Stimulated activated memory B cell treated with anti-CD40 and anti-IgM and Interleukin-4, amounts not matched to agents 10 μg/mL and 1 μg/mL and 100 μg/mL, for 72 hours (primary cell): Measurements from ENCODE around the gene AQP12A.
"Not testable (repeated sequence)": the region's sequence is repeated elsewhere in the genome, so short reads cannot be mapped to it uniquely, and the experiment has no call there.

Source experiments
- ATAC-seq: fragments of 150-1000 bp; cut with Tn5 transposase; 2 replicates; pipeline ENCODE4 v1.10.0; 2021
- H3K27ac Mint-ChIP-seq: one replicate; pipeline ENCODE4 v1.8.0; 2022; ENCODE audit warnings: mild to moderate bottlenecking, mixed read lengths
- H3K27me3 Mint-ChIP-seq: one replicate; pipeline ENCODE4 v1.8.0; 2022; ENCODE audit warnings: mixed read lengths
- H3K36me3 Mint-ChIP-seq: one replicate; pipeline ENCODE4 v1.8.0; 2022; ENCODE audit warnings: mixed read lengths
- H3K4me1 Mint-ChIP-seq: one replicate; pipeline ENCODE4 v1.8.0; 2022; ENCODE audit warnings: mixed read lengths
- H3K4me3 Mint-ChIP-seq: one replicate; pipeline ENCODE4 v1.8.0; 2022; ENCODE audit warnings: mild to moderate bottlenecking, moderate library complexity, mixed read lengths
- H3K9me3 Mint-ChIP-seq: one replicate; pipeline ENCODE4 v1.8.0; 2022; ENCODE audit warnings: mixed read lengths

Gene AQP12A

GRCh38 chr2:240648650-240649275 lies 42.9 kb upstream of the AQP12A start:
- Mint-ChIP-seq H3K36me3 (no peaks in the 10 kb centered on the region), H3K27me3 (peaks cover 92% of the 10 kb centered on the region), H3K27ac (no peak overlapping the region), H3K4me3 (no peak overlapping the region), H3K9me3 (no peaks in the 10 kb centered on the region), H3K4me1 (peaks cover 7% of the 10 kb centered on the region)
- ATAC-seq, result no peak

DNA sequence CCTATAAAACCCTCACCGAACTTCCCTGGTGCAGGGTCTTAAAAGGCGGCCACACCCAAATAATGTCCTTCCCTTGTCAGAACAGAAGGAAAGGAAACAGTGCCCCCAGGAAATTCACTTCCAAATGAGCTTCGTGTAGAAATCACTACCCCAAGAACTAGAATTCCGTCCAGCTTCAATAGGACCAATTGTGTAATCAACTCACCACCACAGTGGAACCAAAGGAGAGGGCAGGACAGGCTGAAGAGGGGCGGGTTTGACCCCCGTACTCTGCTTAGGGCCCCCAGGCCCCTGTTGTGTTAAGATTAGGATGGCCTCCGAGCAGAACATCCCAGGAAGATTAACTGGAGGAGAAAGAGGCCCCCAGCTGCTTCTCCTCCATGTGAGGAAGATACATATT lies 42.3 kb upstream of the AQP12A start:
- Mint-ChIP-seq H3K4me1 (peaks cover 7% of the 10 kb centered on the region), H3K27me3 (peaks cover 93% of the 10 kb centered on the region), H3K4me3 (no peak overlapping the region), H3K9me3 (no peaks in the 10 kb centered on the region), H3K27ac (no peak overlapping the region), H3K36me3 (no peaks in the 10 kb centered on the region)
- ATAC-seq, result no peak

GRCh38 chr2:240650254-240650965 lies 41.3 kb upstream of the AQP12A start:
- no peak for ATAC-seq
- Mint-ChIP-seq H3K4me1 (peaks cover 7% of the 10 kb centered on the region), H3K27me3 (peaks cover 93% of the 10 kb centered on the region), H3K27ac (no peak overlapping the region), H3K9me3 (peaks cover 4% of the 10 kb centered on the region), H3K36me3 (no peaks in the 10 kb centered on the region), H3K4me3 (no peak overlapping the region)

DNA sequence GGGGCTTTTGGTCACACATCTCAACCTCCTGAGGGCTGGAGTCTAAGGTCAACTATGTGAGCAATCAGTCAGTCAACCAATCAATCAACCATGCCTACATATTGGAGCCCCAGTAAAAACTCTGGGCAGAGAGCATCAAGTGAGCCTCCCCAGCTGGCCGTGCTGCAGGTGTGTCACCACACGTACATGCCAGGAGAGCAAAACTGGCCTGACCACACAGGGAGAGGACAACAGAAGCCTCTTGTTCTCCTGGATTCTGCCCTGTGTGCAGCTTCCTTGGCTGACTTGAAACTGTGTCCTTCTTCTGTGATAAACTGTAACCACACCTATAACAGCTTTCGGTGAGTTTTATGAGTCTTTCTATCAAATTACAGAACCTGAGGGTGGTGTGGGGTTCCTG lies 40.5 kb upstream of the AQP12A start:
- Mint-ChIP-seq H3K36me3 (no peaks in the 10 kb centered on the region), H3K9me3 (peaks cover 4% of the 10 kb centered on the region), H3K4me1 (peaks cover 8% of the 10 kb centered on the region), H3K4me3 (no peak overlapping the region), H3K27ac (no peak overlapping the region), H3K27me3 (peaks cover 85% of the 10 kb centered on the region)
- no peak for ATAC-seq

- no peak overlapping the region for H3K4me3 Mint-ChIP-seq
- H3K36me3 Mint-ChIP-seq, result no peaks in the 10 kb centered on the region
- peaks cover 50% of the 10 kb centered on the region for H3K27me3 Mint-ChIP-seq
- H3K27ac Mint-ChIP-seq, result no peak overlapping the region
- peaks cover 12% of the 10 kb centered on the region for H3K4me1 Mint-ChIP-seq
- peaks cover 4% of the 10 kb centered on the region for H3K9me3 Mint-ChIP-seq
- ATAC-seq, result peak; percentile 83
These were observed 35.5 kb upstream of the AQP12A start for GRCh38 chr2:240655931-240656886.

DNA sequence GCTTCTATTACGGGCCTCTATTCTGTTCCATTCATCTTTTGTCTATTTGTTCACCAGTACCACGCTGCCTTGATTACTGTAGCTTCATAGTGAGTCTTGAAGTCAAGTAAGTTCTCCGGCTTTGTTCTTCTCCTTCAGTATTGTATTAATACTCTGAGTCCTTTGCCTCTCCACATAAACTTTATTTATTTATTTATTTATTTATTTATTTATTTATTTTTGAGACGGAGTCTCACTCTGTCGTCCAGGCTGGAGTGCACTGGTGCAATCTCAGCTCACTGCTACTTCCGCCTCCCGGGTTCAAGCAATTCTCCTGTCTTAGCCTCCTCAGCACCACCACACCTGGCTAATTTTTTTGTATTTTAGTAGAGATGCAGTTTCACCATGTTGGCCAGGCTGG lies 31.8 kb upstream of the AQP12A start:
- not testable (repeated sequence) for H3K9me3 Mint-ChIP-seq, H3K36me3 Mint-ChIP-seq, H3K4me3 Mint-ChIP-seq, ATAC-seq, H3K27ac Mint-ChIP-seq
- H3K4me1 Mint-ChIP-seq, result peaks cover 12% of the 10 kb centered on the region
- peaks cover 43% of the 10 kb centered on the region for H3K27me3 Mint-ChIP-seq

DNA sequence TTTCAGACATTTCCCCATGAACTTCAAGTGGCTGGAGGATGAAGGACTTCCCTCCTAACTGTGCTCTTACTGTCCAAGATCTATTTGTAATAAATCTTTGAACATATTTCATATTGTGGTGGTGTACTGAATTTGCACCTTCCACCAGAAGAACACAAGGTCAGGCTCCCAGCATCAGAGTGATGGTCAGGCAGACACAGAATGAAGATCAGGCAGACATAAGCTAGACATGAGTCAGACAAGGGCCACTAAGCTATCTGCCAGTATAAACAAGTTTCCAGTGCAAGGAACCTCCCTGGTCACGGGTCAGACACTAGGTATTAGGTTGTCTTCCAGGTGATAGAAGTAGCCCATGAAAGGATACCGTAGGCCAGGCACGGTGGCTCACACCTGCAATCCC lies 29.0 kb upstream of the AQP12A start:
- peaks cover 12% of the 10 kb centered on the region for H3K9me3 Mint-ChIP-seq
- ATAC-seq, result no peak
- peaks cover 65% of the 10 kb centered on the region for H3K27me3 Mint-ChIP-seq
- no peak overlapping the region for H3K4me3 Mint-ChIP-seq
- H3K36me3 Mint-ChIP-seq, result peaks cover 6% of the 10 kb centered on the region
- no peaks in the 10 kb centered on the region for H3K4me1 Mint-ChIP-seq
- no peak overlapping the region for H3K27ac Mint-ChIP-seq

- peaks cover 6% of the 10 kb centered on the region for H3K36me3 Mint-ChIP-seq
- H3K4me1 Mint-ChIP-seq, result no peaks in the 10 kb centered on the region
- no peak for ATAC-seq
- H3K27ac Mint-ChIP-seq, result no peak overlapping the region
- H3K9me3 Mint-ChIP-seq, result peaks cover 12% of the 10 kb centered on the region
- H3K27me3 Mint-ChIP-seq, result peaks cover 68% of the 10 kb centered on the region
- no peak overlapping the region for H3K4me3 Mint-ChIP-seq
These were observed 28.0 kb upstream of the AQP12A start for GRCh38 chr2:240663546-240664190.

DNA sequence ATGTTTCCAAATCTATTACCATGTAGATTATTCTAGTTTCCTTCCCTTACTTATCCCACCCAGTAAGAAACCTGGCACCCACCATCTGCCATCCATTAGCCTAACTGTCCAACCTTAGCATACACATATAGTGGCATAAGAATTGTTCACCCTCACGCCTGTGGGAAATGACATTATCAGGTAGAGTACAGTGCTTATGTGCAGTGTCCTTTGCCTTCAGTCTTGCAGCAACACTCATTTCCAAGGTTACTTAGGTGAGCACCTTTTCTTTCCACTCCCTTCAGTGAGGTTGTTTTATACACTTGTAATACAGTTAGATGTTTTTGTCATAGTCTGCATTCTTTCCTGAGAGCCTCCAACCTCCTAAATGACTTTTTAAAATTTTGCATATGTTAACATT lies 27.0 kb upstream of the AQP12A start:
- no peak for ATAC-seq
- Mint-ChIP-seq H3K4me3 (no peak overlapping the region), H3K4me1 (no peaks in the 10 kb centered on the region), H3K27me3 (peaks cover 58% of the 10 kb centered on the region), H3K27ac (no peak overlapping the region), H3K36me3 (peaks cover 6% of the 10 kb centered on the region), H3K9me3 (peaks cover 12% of the 10 kb centered on the region)

- ATAC-seq, result no peak
- Mint-ChIP-seq H3K9me3 (peaks cover 5% of the 10 kb centered on the region), H3K27ac (no peak overlapping the region), H3K4me1 (no peaks in the 10 kb centered on the region), H3K4me3 (no peak overlapping the region), H3K27me3 (peaks cover 34% of the 10 kb centered on the region), H3K36me3 (no peaks in the 10 kb centered on the region)
These were observed 21.3 kb upstream of the AQP12A start for GRCh38 chr2:240670402-240670801.

- no peak overlapping the region for H3K27ac Mint-ChIP-seq
- no peaks in the 10 kb centered on the region for H3K36me3 Mint-ChIP-seq
- no peak overlapping the region for H3K4me3 Mint-ChIP-seq
- ATAC-seq, result no peak
- peaks cover 30% of the 10 kb centered on the region for H3K27me3 Mint-ChIP-seq
- H3K9me3 Mint-ChIP-seq, result peaks cover 4% of the 10 kb centered on the region
- no peaks in the 10 kb centered on the region for H3K4me1 Mint-ChIP-seq
These were observed 20.7 kb upstream of the AQP12A start for GRCh38 chr2:240670950-240671349.

DNA sequence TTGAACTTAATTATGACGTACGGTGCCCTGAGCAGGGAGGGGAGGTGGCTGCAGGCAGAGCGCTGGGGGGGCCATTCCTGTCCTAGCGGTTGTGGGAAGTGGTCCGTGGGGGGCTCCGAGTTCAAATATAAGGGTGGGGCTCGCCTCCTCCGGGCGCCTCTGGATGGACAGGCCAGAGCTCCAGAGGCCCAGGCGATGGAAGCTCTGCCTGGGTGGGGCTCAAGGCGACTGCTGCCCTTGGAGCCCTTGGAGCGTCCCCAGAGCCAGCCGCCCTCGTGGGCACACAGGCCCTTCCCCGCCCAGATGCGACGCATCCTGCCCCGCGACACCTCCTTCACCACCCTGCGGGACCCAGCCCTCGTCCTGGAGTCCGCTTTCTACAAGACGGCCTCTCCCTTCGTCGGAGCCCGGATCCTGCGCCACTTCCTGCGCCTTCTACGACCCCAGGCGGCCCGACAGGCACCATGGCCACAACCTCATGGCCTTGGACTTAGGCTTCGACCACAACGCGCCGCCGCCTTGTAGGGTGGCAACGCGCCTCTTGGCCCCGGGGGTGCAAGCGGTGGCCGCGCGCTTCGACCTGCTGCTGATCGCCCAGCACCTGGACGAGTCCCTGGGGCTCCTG lies 19.5 kb upstream of the AQP12A start:
- Mint-ChIP-seq H3K4me3 (no peak overlapping the region), H3K36me3 (no peaks in the 10 kb centered on the region), H3K27me3 (peaks cover 18% of the 10 kb centered on the region), H3K9me3 (no peaks in the 10 kb centered on the region), H3K4me1 (no peaks in the 10 kb centered on the region), H3K27ac (no peak overlapping the region)
- ATAC-seq, result no peak

- H3K27me3 Mint-ChIP-seq, result peaks cover 12% of the 10 kb centered on the region
- ATAC-seq, result no peak
- H3K4me1 Mint-ChIP-seq, result no peaks in the 10 kb centered on the region
- no peak overlapping the region for H3K4me3 Mint-ChIP-seq
- no peak overlapping the region for H3K27ac Mint-ChIP-seq
- H3K9me3 Mint-ChIP-seq, result no peaks in the 10 kb centered on the region
- H3K36me3 Mint-ChIP-seq, result no peaks in the 10 kb centered on the region
These were observed 18.9 kb upstream of the AQP12A start for GRCh38 chr2:240672701-240673190.

GRCh38 chr2:240674461-240675184 lies 17.0 kb upstream of the AQP12A start:
- not testable (repeated sequence) for H3K4me1 Mint-ChIP-seq, H3K9me3 Mint-ChIP-seq, H3K27ac Mint-ChIP-seq, H3K36me3 Mint-ChIP-seq, ATAC-seq, H3K4me3 Mint-ChIP-seq
- peaks cover 10% of the 10 kb centered on the region for H3K27me3 Mint-ChIP-seq
